Adrenal gland (tissue), 5 donors: ENCODE data around the gene S100A2.

ENCODE experiments used
- CTCF ChIP-seq, 6 experiments: fragments of 450-650 bp in 4 of 6; fragments of 200-600 bp in 2 of 6; sonication (generic) in 1 of 6; IDR thresholded peaks; 1 replicate in 5 of 6; 2 replicates in 1 of 6; pipeline versions ENCODE4 v1.5.1 to v1.8.0; 2016 to 2021; ENCODE audit warnings: antibody characterized with exemption in 6 of 6, mild to moderate bottlenecking in 2 of 6, moderate library complexity in 1 of 6
- POLR2A ChIP-seq, 2 donors: fragments of 450-650 bp; IDR thresholded peaks; one replicate each; pipeline ENCODE4 v1.6.1; 2017; ENCODE audit warnings: antibody characterized with exemption in 2 of 2, mild to moderate bottlenecking in 2 of 2, moderate library complexity in 1 of 2
- donor health status: DM: no; HTN: no; CAD: no.

GRCh38 chr1:153541641-153542590 is 23.7 kb downstream of the S100A2 start:
- no peak for TF ChIP-seq CTCF (IDR thresholded peaks at IDR 0.05)
- no peak for TF ChIP-seq POLR2A (IDR thresholded peaks at IDR 0.05)
